ENCODE measurements around the gene CIP2A. TPM values are rescaled to one million over a fixed set of nuclear protein-coding genes. Genes with fewer than 3 reads are reported as not detected.

Gene CIP2A
- total RNA-seq, 2 donors from 2014 or later: 5.3 to 18.5 TPM

DNA sequence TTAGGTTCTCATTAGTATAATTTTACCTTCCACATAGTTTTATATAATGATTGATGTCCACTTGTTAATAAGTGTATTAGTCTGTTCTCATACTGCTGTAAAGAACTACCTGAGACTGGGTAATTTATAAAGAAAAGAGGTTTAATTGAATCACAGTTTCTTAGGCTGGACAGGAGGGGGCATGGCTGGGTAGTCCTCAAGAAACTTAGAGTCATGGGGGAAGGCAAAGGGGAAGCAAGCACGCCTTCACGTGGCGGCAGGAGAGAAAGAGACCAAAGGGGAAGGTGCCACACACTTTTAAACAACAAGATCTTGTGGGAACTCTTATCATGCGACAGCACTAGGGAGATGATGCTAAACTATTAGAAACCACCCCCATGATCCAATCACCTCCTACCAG, 19.5 kb upstream of the CIP2A start:
- Histone ChIP-seq H3K36me3 (no peaks in the 10 kb centered on the region), H3K4me1 (no peaks in the 10 kb centered on the region), H3K9ac (ENCODE audit: low read depth in 2 of 2, low read length in 2 of 2) (no peak overlapping the region), H3K27me3 (no peaks in the 10 kb centered on the region), H3K4me3 (no peak overlapping the region), H3K27ac (no peak overlapping the region), H3K9me3 (no peaks in the 10 kb centered on the region)
- intact Hi-C loops (cut with DNase I): no loop called here
- TF ChIP-seq, protein P1, sequence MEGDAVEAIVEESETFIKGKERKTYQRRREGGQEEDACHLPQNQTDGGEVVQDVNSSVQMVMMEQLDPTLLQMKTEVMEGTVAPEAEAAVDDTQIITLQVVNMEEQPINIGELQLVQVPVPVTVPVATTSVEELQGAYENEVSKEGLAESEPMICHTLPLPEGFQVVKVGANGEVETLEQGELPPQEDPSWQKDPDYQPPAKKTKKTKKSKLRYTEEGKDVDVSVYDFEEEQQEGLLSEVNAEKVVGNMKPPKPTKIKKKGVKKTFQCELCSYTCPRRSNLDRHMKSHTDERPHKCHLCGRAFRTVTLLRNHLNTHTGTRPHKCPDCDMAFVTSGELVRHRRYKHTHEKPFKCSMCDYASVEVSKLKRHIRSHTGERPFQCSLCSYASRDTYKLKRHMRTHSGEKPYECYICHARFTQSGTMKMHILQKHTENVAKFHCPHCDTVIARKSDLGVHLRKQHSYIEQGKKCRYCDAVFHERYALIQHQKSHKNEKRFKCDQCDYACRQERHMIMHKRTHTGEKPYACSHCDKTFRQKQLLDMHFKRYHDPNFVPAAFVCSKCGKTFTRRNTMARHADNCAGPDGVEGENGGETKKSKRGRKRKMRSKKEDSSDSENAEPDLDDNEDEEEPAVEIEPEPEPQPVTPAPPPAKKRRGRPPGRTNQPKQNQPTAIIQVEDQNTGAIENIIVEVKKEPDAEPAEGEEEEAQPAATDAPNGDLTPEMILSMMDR (IDR thresholded peaks at IDR 0.05): no peak
- no peak for DNase-seq

DNA sequence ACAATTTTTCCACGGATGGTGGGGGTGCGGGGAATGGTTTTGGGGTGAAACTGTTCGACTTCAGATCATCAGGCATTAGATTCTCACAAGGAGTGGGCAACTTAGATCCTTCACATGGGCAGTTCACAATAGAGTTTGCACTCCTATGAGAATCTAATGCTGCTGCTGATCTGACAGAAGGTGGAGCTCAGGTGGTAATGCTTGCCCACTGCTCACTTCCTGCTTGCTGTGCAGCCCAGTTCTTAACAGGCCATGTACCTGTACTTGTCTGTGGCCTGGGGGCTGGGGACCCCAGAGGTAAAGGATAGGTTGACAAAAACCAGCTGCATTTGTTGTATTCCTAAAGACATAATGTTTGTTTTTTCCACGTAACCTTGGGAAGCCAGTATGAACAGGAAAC, 16.3 kb upstream of the CIP2A start:
- DNase-seq: no peak
- H3K4me3 ChIP-seq: no peak overlapping the region
- intact Hi-C loops (cut with DNase I): no loop called here

DNA sequence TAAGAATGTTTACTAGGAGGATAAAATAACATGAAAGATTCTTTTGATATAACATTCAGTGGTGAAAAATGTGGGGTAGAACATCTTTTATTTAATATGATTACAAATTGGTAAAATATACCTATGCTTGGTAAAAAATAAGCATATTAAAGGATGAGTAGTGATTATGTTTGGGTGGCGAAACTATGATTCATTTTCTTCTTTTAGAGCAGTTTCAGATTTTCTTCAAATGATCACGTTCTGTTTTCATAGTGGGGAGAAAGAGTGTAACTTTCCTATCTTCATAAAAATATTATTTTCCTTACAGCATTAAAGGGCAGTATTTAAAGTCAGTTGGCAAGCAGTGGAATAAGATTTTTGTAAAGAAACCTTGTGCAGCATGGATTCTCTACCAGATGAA, 15.8 kb upstream of the CIP2A start:
- TF ChIP-seq, protein P1 (IDR thresholded peaks at IDR 0.05): no peak
- no peaks in the 10 kb centered on the region for H3K9me3 ChIP-seq
- intact Hi-C loops (cut with DNase I): no loop called here

More for the DNA sequence above, 16.3 kb upstream of the CIP2A start:
- Histone ChIP-seq H3K36me3 (no peaks in the 10 kb centered on the region), H3K4me1 (no peaks in the 10 kb centered on the region), H3K9me3 (no peaks in the 10 kb centered on the region), H3K9ac (ENCODE audit: low read depth in 2 of 2, low read length in 2 of 2) (no peak overlapping the region), H3K27ac (no peak overlapping the region), H3K27me3 (no peaks in the 10 kb centered on the region)
- TF ChIP-seq, protein P1 (IDR thresholded peaks at IDR 0.05): no peak

DNA sequence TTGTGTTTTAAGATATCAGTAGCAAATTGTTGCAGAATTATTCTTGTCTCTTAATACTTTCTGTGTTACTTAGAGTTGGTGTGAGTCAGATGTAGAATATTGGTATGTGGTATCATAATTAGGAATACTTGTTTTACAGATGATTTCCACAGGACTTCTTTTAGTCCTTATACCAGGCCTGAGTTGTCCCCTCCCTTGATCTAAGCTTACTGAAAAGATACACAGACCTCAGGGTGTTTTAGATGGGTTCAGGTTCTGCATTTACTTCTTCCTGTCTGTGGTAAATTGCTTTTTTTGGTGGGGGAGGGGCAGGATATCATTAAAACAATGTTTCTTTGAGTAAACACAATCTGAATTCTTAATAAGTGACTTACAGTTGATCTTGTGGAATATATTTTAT, 14.5 kb upstream of the CIP2A start:
- intact Hi-C loops (cut with DNase I): no loop called here
- H3K9ac ChIP-seq (ENCODE audit: low read depth in 2 of 2, low read length in 2 of 2): no peak overlapping the region
- no peaks in the 10 kb centered on the region for H3K9me3 ChIP-seq
- no peak overlapping the region for H3K27ac ChIP-seq
- no peak overlapping the region for H3K4me3 ChIP-seq
- TF ChIP-seq, protein P1 (IDR thresholded peaks at IDR 0.05): no peak
- no peaks in the 10 kb centered on the region for H3K4me1 ChIP-seq
- H3K27me3 ChIP-seq: no peaks in the 10 kb centered on the region
- no peak for DNase-seq
- no peaks in the 10 kb centered on the region for H3K36me3 ChIP-seq

More for the DNA sequence above, 15.8 kb upstream of the CIP2A start:
- Histone ChIP-seq H3K4me3 (no peak overlapping the region), H3K9ac (ENCODE audit: low read depth in 2 of 2, low read length in 2 of 2) (no peak overlapping the region), H3K27ac (no peak overlapping the region), H3K27me3 (no peaks in the 10 kb centered on the region), H3K36me3 (no peaks in the 10 kb centered on the region), H3K4me1 (no peaks in the 10 kb centered on the region)
- no peak for DNase-seq

DNA sequence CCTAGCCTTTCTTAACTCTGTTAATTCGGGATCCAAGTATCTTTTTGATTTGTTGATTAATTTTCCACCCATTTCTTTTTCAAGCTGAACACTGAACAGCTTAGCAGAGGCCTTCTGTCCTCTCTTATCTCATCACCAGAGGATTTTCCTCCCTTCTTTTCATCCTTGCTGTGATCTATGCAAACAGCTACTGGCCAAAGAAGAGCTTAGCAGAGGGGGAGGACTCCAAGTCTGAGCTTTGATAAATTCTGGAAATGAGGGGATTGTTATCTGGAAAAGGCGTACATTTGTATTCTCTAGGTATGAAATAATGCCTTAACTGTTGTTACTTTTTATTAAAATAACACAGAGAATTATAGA, 13.7 kb upstream of the CIP2A start:
- DNase-seq: no peak
- no peaks in the 10 kb centered on the region for H3K4me1 ChIP-seq
- H3K4me3 ChIP-seq: no peak overlapping the region
- intact Hi-C loops (cut with DNase I): no loop called here
- no peak overlapping the region for H3K9ac ChIP-seq (ENCODE audit: low read depth in 2 of 2, low read length in 2 of 2)
- no peaks in the 10 kb centered on the region for H3K27me3 ChIP-seq
- no peaks in the 10 kb centered on the region for H3K36me3 ChIP-seq
- no peak overlapping the region for H3K27ac ChIP-seq
- TF ChIP-seq, protein P1 (IDR thresholded peaks at IDR 0.05): no peak
- no peaks in the 10 kb centered on the region for H3K9me3 ChIP-seq
